Spleen (tissue), 11 donors: ENCODE data around the gene FBXO45. TPM values are rescaled to one million over a fixed set of nuclear protein-coding genes. Genes with fewer than 3 reads are reported as not detected.
"Not testable (repeated sequence)": the region's sequence is repeated elsewhere in the genome, so short reads cannot be mapped to it uniquely, and the experiment has no call there.

Experiments
- DNase-seq: peaks from one replicate; pipeline ENCODE4 v3.0.0-alpha.2; 2020
- H3K27ac ChIP-seq, 8 donors: fragments of 200-600 bp; sonication (generic) in 7 of 8; 1 replicate in 4 of 8; 2 replicates in 4 of 8; pipeline versions ENCODE4 v1.5.0 to v1.8.0; 2016 to 2021; ENCODE audit warnings: inconsistent platforms in 4 of 8, mild to moderate bottlenecking in 4 of 8, moderate library complexity in 1 of 8
- H3K27me3 ChIP-seq, 7 donors: fragments of 200-600 bp; sonication (generic) in 6 of 7; replicated peaks in 1 of 7; 1 replicate in 4 of 7; 2 replicates in 3 of 7; pipeline versions ENCODE4 v1.5.0 to v1.8.0; 2016 to 2021; ENCODE audit warnings: inconsistent platforms in 3 of 7, mild to moderate bottlenecking in 1 of 7
- H3K36me3 ChIP-seq, 6 donors: fragments of 200-600 bp; sonication (generic) in 5 of 6; 1 replicate in 4 of 6; 2 replicates in 2 of 6; pipeline versions ENCODE4 v1.5.0 to v1.8.0; 2016 to 2021; ENCODE audit warnings: inconsistent platforms in 2 of 6
- H3K4me1 ChIP-seq, 6 donors: fragments of 200-600 bp; sonication (generic) in 5 of 6; 1 replicate in 3 of 6; 2 replicates in 3 of 6; pipeline versions ENCODE4 v1.5.0 to v1.8.0; 2016 to 2021; ENCODE audit warnings: inconsistent platforms in 3 of 6
- H3K4me3 ChIP-seq, 8 donors: fragments of 200-600 bp; sonication (generic) in 7 of 8; 1 replicate in 4 of 8; 2 replicates in 4 of 8; pipeline versions ENCODE4 v1.5.0 to v1.8.0; 2016 to 2021; ENCODE audit warnings: inconsistent platforms in 4 of 8, mild to moderate bottlenecking in 4 of 8, moderate library complexity in 2 of 8
- H3K9me3 ChIP-seq, 8 donors: fragments of 200-600 bp; sonication (generic) in 7 of 8; 1 replicate in 4 of 8; 2 replicates in 4 of 8; pipeline versions ENCODE4 v1.5.0 to v1.8.0; 2016 to 2021; ENCODE audit warnings: inconsistent platforms in 4 of 8
- CTCF ChIP-seq, 11 experiments: fragments of 200-600 bp in 7 of 11; fragments of 450-650 bp in 4 of 11; sonication (generic) in 4 of 11; IDR thresholded peaks in 8 of 11; conservative IDR thresholded peaks in 3 of 11; 1 replicate in 7 of 11; 2 replicates in 4 of 11; pipeline versions ENCODE4 v1.4.0 to v1.8.0; 2016 to 2021; ENCODE audit warnings: antibody characterized with exemption in 11 of 11, inconsistent platforms in 4 of 11, mild to moderate bottlenecking in 1 of 11
- POLR2A ChIP-seq, 3 donors: fragments of 450-650 bp; IDR thresholded peaks; one replicate each; pipeline ENCODE4 v1.5.1; 2017; ENCODE audit warnings: antibody characterized with exemption in 3 of 3, mild to moderate bottlenecking in 1 of 3
- POLR2AphosphoS5 ChIP-seq, 3 donors: sonication (generic); formaldehyde crosslinking; IDR thresholded peaks; one replicate each; pipeline ENCODE4 v1.5.1; 2017; ENCODE audit warnings: antibody characterized with exemption in 3 of 3
- WGBS, 5 donors: extraction: QIAGEN DNeasy Blood & Tissue Kit in 3 of 5; methylation state at CpG; one replicate each; pipeline versions ENCODE4 v1.1.5 to v1.1.7; 2013 to 2018; 5-methylcytosine and 5-hydroxymethylcytosine counted together
- intact Hi-C: fragments of 100-400 bp; cut with DNase I; formaldehyde crosslinking; loops from one replicate; pipeline ENCODE4 v1.15.0; 2023; ENCODE audit warnings: low total_unique reads
- polyA plus RNA-seq, 3 donors: library from polyadenylated mRNA; stranded (reverse); fragments of 200-250 nt; gene quantifications; one replicate each; pipeline ENCODE4 v1.2.1, GENCODE V29; 2013
- small RNA-seq, 4 donors: library from RNA; depleted of rRNA; stranded (forward); fragments of <200 nt; gene quantifications; one replicate each; pipeline ENCODE3, GENCODE V24; 2016
- total RNA-seq, 7 donors: library from RNA; depleted of rRNA in 3 of 7; stranded (reverse); fragments of >200 nt in 3 of 7; fragmentation: NEBNext Ultra II Directional in 4 of 7; extraction: Animal tissue kit (Norgen Biotek cat#: 25700) in 4 of 7; gene quantifications; one replicate each; pipeline versions ENCODE4 v1.1.0 to v1.2.1, GENCODE V29; 2016 to 2021
- donor health status: healthy with polysubstance abuse.
- donor health status: DM: no; HTN: no; CAD: no; lungs with moderate emphysema.
- donor health status: DM: no; HTN: no; CAD: no.
- donor health status: Bipolar disorder and iron deficiency.
- donor health status: healthy.
- donor health status: DM: no; HTN: no; CAD: no.
- donor health status: DM: yes; HTN: yes; CAD: no.

Gene FBXO45
- total and polyA plus RNA-seq, 10 donors, result 2.3 to 11.7 (median 7.5) TPM

DNA sequence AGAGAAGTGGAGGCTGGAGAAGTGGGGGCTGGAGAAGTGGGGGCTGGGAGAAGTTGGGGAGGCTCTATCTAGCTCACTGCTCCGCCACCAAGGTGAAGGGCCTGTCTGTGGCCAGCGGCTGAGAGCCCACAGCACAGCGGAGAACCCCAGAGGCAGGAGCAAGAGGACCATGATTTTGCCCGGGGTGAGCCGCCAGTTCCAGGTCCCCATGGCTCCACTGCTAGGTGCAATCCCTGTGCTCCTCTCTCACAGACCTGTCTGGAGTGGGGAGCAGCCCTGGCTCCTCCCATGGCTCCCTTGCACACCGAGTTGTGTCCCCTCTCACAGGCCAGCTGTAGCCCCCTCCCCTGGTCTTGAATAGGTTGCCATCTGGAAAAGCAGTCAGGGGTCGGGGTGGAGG is 66.4 kb downstream of the FBXO45 start:
- TF ChIP-seq CTCF (IDR thresholded peaks at IDR 0.05 in 8 of 11, conservative IDR thresholded peaks at IDR 0.05 in 3 of 11) (no peak), POLR2AphosphoS5 (IDR thresholded peaks at IDR 0.05) (no peak), POLR2A (IDR thresholded peaks at IDR 0.05) (no peak)
- H3K27me3 ChIP-seq, result no peaks in the 10 kb centered on the region
- H3K27ac ChIP-seq, result peak overlapping the region in 4 of 8 donors; percentile 3 to 96 (median 32)
- intact Hi-C loops, result no loop called here
- DNase-seq, result peak; percentile 75
- peaks cover 0 to 5% (median 0%) of the 10 kb centered on the region in 6 donors for H3K36me3 ChIP-seq
- H3K4me1 ChIP-seq, result peaks cover 21 to 96% (median 54%) of the 10 kb centered on the region in 6 donors
- no peaks in the 10 kb centered on the region for H3K9me3 ChIP-seq
- WGBS, 5 donors, result 60 to 83% (median 77%) methylated on average over 5 to 7 of the region's 7 CpGs
- H3K4me3 ChIP-seq, result no peak overlapping the region

GRCh38 chr3:196636369-196637349 is 68.2 kb downstream of the FBXO45 start:
- no peak overlapping the region for H3K4me3 ChIP-seq
- WGBS, 5 donors, result 76 to 86% (median 78%) methylated on average over 14 to 20 of the region's 20 CpGs
- DNase-seq, result peak; percentile 74
- intact Hi-C loops, result no loop called here
- no peaks in the 10 kb centered on the region for H3K36me3 ChIP-seq
- no peaks in the 10 kb centered on the region for H3K27me3 ChIP-seq
- TF ChIP-seq CTCF (IDR thresholded peaks at IDR 0.05 in 8 of 11, conservative IDR thresholded peaks at IDR 0.05 in 3 of 11), result no peak
- TF ChIP-seq POLR2A (IDR thresholded peaks at IDR 0.05), result no peak
- TF ChIP-seq POLR2AphosphoS5 (IDR thresholded peaks at IDR 0.05), result no peak
- no peaks in the 10 kb centered on the region for H3K9me3 ChIP-seq
- peaks cover 23 to 96% (median 61%) of the 10 kb centered on the region in 6 donors for H3K4me1 ChIP-seq
- H3K27ac ChIP-seq, result peak overlapping the region in 3 of 8 donors; percentile 5 to 37 (median 18)

- H3K4me3 ChIP-seq, intact Hi-C loops, H3K36me3 ChIP-seq, H3K27me3 ChIP-seq, H3K9me3 ChIP-seq, DNase-seq: not testable (repeated sequence)
- 84 to 93% (median 89%) methylated on average over 4 of the region's 4 CpGs for WGBS, 5 donors
- Histone ChIP-seq H3K4me1 (peaks cover 20 to 96% (median 67%) of the 10 kb centered on the region in 6 donors), H3K27ac (peak overlapping the region in 3 of 8 donors; percentile 4 to 89 (median 6))
These were observed 69.5 kb downstream of the FBXO45 start for GRCh38 chr3:196637941-196638340.

Small RNA genes within 50 kb of the gene (small RNA-seq; reads per million reads assigned to genes)
- 0 reads per million in 4 donors for gene RPS29P3

Other genes with a start within 250 kb of the FBXO45 start
- under 1 TPM in 1 of 7 donors, not detected in 6; 0.46 TPM for gene TM4SF19, start 230.3 kb upstream of the FBXO45 start, total RNA-seq
- 1 to 10 TPM in 1 of 3 donors, not detected in 2; 6.5 TPM for gene TM4SF19, start 230.3 kb upstream of the FBXO45 start, polyA plus RNA-seq
- 10 to 100 TPM; 21.1 to 59.0 (median 53.6) TPM for gene UBXN7, start 136.2 kb upstream of the FBXO45 start, total RNA-seq
- 10 to 100 TPM in 1 of 3 donors, 1 to 10 TPM in 2; 2.4 to 12.8 (median 2.5) TPM for gene UBXN7, start 136.2 kb upstream of the FBXO45 start, polyA plus RNA-seq
- gene RNF168, start 64.9 kb upstream of the FBXO45 start, total RNA-seq, result 10 to 100 TPM; 17.9 to 28.3 (median 24.2) TPM
- 1 to 10 TPM; 3.4 to 7.0 (median 3.7) TPM for gene RNF168, start 64.9 kb upstream of the FBXO45 start, polyA plus RNA-seq
- not detected for gene SMCO1, start 53.3 kb upstream of the FBXO45 start, total RNA-seq
- not detected for gene SMCO1, start 53.3 kb upstream of the FBXO45 start, polyA plus RNA-seq
- gene WDR53, start 106 bp upstream of the FBXO45 start, total RNA-seq, result 10 to 100 TPM in 5 of 7 donors, 1 to 10 TPM in 2; 6.2 to 17.7 (median 13.0) TPM
- 10 to 100 TPM; 13.7 to 17.1 (median 16.6) TPM for gene WDR53, start 106 bp upstream of the FBXO45 start, polyA plus RNA-seq
- 10 to 100 TPM; 25.7 to 35.2 (median 30.8) TPM for gene NRROS, start 71.0 kb downstream of the FBXO45 start, total RNA-seq
- gene NRROS, start 71.0 kb downstream of the FBXO45 start, polyA plus RNA-seq, result 10 to 100 TPM in 1 of 3 donors, 1 to 10 TPM in 2; 7.8 to 20.3 (median 8.4) TPM
- gene CEP19, start 143.6 kb downstream of the FBXO45 start, total RNA-seq, result 1 to 10 TPM; 2.3 to 6.4 (median 3.4) TPM
- gene CEP19, start 143.6 kb downstream of the FBXO45 start, polyA plus RNA-seq, result 1 to 10 TPM in 2 of 3 donors, under 1 TPM in 1; 0.68 to 2.9 (median 1.2) TPM
- gene PIGX, start 143.7 kb downstream of the FBXO45 start, total RNA-seq, result 10 to 100 TPM; 14.1 to 29.2 (median 17.8) TPM
- gene PIGX, start 143.7 kb downstream of the FBXO45 start, polyA plus RNA-seq, result 1 to 10 TPM; 4.5 to 6.7 (median 5.3) TPM
- gene PAK2, start 171.2 kb downstream of the FBXO45 start, total RNA-seq, result 100 to 1,000 TPM in 5 of 7 donors, 10 to 100 TPM in 2; 95.1 to 113 (median 108) TPM
- gene PAK2, start 171.2 kb downstream of the FBXO45 start, polyA plus RNA-seq, result 10 to 100 TPM; 21.2 to 34.9 (median 25.1) TPM